HG03135 (cell line): ENCODE measurements around the gene EZH1.
A peak's percentile ranks its signal among the peaks of the same experiment; 100 is the strongest.

Experiments used
- ATAC-seq: cut with Tn5 transposase; IDR thresholded peaks from one replicate; pipeline ENCODE4 v1.9.1; 2021; ENCODE audit warnings: mild to moderate bottlenecking, moderate library complexity; ENCODE audit not compliant: unreplicated experiment

The EZH1 gene

DNA sequence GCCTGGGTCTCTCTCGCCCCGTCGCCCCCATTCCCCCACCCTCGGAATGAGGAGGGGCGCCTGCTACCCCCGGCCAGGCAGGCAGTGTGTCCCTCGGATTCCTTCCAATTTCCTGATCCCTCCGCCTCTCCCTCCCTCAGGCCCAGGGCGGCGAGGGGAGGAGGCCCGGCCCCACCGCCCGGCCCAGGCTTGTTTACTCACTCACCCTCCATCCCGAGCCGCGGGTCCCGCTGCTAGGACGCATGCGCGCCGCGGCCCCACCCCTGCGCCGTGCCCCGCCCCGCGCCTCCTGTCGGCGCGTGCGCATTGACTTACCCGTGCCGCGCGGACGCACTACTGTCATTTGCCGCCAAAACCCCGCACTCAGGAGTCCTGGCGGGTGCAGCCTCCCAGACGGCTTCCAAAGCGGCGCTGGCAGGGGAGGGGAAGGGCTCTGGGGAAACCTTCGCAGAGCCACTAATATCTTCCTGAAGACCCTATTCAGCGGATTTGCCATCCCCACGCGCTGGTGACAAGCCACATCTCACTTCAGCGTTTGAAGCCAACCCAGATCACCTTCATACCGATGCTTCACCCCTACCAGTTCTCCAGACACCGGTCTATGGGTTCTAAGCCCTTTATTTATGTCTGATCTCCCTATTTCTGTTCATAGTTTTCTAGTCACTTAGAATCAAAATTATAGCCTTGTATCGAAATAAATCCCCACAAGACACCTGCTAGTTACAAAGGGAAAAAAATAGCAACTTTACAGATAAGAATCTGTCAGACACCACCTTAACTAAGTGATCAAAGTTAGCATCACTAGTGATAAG lies at the start of gene EZH1:
EZH1 (minus strand) TSS at position 235 of the 812 bp plus-strand sequence. CDS start 16,099 bp downstream, outside the sequence.
- ATAC-seq, result peak; percentile 83

DNA sequence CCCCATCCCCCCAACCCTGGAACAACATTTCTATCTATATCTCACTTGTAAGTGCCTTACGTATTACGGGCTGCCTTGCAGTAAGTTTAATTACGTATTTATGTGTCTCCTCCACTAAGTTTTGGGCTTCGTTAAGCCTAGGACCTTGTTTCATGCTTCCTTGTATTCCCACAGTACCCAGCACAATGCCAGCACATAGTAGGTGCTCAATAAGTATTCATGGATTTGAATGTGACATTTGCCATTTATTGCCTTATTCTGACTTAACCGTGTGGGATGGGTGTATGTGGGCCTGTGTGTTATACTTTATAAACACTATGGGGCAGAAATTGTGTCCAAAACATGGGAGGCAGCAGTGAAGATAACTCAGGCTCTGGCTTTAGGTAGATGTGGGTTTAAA lies 47.7 kb upstream of the EZH1 start:
- ATAC-seq, result no peak

DNA sequence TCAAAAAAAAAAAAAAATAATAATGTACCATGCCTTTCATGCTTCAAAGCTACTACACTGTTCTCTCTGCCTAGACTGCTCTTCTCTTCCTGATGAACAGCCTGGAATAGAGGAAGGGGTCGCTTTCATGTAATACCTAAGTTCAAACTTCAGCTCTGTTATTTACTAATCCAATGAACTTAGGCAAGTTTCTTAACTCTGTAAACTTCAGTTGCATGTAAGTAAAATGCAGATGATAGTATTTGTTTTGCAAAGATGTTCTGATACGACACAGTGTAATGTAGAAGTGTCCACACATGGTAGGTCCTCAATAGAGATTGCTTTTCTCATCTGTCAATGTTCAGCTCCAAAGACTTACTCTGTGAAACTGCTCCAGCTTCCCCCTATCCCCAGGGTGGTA lies 47.1 kb upstream of the EZH1 start:
- ATAC-seq, result no peak

DNA sequence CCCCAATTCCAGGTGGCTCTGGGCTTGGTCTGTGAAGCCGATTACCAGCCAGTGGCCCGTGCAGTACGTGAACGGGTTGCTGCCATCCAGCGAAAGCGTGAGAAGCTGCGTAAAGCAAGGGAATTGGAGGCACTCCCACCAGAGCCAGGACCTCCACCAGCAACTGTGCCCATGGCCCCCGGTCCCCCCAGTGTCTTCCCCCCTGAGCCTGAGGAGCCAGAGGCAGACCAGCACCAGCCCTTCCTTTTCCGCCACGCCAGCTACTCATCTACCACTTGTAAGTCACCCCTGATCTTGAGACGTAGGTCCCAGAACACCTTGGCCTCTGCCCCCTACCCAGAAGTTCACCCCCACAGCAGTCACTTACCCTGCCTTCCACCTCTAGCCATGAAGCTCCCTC lies 42.4 kb upstream of the EZH1 start:
- no peak for ATAC-seq

DNA sequence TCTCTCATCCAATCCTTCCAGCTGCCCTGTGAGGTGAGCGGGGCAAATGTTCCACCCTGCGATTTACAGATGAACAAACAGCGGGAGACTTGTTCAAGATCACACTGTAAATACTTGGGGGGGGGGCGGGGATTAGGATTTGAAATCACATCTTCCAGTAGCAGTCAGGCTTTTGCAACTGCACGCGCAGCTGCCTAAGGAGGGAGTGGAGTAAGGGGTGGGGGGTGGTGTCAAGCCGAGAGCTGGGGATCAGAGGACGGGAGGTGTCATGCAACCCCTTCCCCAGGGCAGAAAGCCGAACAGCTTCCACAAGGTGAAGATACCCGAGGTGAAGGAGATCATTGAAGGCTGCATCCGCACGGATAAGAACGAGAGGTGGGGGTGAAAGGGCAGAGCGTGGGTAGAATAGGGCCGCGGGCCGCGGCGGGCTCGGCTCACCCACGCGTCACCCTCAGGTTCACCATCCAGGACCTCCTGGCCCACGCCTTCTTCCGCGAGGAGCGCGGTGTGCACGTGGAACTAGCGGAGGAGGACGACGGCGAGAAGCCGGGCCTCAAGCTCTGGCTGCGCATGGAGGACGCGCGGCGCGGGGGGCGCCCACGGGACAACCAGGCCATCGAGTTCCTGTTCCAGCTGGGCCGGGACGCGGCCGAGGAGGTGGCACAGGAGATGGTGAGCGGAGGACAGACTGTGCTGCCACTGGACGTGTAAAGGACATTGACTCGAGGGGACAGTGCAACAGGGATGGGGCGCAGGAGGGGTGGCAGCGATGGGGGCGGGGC lies 40.2 kb upstream of the EZH1 start:
- ATAC-seq, result no peak

DNA sequence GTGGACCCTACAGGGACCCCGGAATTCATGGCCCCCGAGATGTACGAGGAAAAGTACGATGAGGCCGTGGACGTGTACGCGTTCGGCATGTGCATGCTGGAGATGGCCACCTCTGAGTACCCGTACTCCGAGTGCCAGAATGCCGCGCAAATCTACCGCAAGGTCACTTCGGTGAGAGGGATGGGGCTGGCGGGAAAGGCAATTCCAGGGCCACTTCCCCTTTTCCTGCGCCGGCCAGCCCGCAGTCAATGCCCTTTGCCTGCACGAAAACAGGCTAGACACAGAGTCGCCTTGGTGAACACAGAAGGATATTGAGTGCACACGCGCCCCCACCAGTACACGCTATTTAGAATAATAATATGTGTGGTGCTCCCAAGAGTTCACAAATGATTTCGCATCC lies 39.6 kb upstream of the EZH1 start:
- no peak for ATAC-seq

DNA sequence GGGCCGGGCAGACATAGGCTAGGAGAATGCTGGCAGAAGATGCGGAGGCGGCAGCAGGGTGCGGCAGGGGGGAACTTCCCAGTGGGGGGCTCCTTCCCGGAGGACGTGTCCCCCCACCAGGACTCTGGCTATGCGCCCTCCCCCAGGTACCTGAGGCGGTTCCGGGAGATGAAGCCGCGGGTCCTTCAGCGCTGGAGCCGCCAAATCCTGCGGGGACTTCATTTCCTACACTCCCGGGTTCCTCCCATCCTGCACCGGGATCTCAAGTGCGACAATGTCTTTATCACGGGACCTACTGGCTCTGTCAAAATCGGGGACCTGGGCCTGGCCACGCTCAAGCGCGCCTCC lies 38.9 kb upstream of the EZH1 start:
- no peak for ATAC-seq

DNA sequence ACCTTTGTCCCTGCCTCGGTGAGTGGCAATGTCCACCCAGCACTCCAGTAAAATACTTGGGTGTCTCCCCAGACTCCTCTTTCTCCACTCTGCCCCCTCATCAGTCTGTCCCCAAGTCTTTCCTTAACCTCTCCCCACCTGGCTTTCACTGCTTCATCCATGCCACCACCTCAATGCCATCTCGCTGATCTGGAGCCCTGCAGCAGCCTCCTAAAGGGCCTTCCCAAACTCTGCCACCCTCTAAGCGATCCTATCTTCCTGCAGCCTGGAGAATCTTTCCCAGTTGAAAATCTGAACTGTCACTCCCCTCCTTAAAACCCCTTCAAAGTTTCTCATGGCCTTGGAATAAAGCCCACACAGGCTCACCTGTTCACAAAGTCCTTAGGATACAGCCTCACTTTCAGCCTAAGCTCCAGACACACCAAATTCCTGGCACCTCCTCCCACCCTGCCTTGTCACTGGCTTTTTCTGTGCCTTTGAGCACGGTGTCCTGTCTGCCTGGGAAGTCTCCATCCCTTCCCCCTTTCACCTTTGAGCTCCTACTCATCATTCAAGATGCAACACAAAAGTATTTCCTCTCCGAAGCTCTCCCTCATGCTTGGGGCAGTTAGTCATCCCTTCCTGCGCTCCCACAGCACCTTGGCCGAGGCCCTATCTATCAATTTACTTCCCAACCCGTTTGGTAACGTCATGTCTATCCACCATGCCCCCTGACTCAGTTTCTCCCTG lies 38.4 kb upstream of the EZH1 start:
- no peak for ATAC-seq

DNA sequence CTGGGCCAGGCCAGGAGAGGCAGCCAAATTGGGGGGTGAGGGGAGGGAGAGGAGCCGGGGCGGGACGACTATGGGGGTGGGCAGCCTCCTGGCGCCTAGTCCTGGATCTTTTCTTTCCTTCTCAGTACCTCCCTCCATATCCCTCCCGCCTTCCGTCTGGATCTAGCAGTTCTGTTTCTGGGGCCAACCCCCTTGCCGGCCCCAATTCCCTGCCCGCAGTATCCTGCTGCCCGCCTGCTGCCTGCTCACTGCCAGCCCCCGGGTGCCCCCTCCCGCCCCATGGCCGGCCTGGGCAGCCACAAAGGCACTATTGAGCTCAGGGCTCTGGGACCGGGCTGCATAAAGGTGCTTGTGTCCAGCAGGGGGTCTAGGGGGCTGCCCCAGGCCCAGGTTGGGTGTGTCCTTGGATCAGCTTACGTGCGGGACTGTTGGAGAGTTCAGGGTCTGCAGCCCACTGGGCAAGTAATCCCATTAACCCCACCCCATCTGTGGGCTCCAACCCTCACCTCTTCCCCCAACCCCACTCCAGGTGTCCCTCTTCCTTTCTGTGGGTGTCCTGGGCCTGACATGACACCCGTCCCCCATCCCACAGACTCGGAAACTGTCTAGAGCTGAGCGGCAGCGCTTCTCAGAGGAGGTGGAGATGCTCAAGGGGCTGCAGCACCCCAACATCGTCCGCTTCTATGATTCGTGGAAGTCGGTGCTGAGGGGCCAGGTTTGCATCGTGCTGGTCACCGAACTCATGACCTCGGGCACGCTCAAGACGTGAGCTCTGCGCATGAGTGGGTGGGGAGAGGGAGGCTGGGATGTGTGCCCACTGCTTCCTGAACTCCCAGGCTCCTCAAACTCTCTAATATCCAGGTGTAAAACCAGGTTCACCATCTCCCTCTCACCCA lies 37.6 kb upstream of the EZH1 start:
- no peak for ATAC-seq

DNA sequence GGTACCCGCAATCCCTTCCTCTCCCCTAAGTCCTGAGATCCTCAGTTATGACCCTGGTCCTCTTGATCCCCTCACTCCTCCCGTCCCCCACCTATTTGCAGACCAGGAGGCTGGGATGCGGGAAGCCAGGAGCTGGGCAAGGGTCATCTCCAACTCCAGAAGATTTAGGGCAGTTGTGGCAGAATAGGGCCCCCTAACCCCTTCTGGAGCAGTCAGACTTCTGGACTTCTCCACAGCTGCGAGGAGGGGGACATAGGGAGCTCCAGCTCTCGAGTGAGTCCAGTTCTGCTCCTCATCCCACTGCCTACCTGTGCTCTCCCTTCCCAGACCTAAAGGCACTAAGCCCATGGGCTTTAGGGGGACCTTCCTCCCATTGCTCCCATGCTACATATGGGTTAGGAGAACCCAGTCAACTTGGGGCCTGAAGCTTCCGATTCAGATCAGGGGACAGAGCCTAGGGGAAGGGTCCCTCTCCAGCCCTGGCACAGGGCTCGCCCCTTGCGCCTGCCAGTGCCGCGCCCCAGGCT lies 36.9 kb upstream of the EZH1 start:
- no peak for ATAC-seq

DNA sequence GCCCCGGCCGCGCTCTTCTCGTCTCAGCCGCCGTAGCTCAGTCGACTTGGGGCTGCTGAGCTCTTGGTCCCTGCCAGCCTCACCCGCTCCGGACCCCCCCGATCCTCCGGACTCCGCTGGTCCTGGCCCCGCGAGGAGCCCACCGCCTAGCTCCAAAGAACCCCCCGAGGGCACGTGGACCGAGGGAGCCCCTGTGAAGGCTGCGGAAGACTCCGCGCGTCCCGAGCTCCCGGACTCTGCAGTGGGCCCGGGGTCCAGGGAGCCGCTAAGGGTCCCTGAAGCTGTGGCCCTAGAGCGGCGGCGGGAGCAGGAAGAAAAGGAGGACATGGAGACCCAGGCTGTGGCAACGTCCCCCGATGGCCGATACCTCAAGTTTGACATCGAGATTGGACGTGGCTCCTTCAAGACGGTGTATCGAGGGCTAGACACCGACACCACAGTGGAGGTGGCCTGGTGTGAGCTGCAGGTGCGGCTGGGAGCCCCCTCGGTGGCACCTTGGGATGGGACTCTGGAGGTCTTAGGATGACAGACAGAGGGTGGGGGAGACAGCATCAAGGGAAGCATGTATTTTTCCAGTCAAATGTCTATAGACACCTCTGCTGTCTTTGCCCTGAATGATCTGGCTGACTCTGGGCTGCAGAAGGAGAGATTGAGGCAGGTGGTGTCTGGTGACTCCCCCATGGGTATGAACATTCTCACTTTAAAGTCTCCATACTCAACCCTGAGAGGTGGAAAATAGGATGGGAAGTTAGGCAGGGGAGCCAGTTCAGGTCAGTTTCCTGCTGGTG lies 36.2 kb upstream of the EZH1 start:
- ATAC-seq, result no peak

DNA sequence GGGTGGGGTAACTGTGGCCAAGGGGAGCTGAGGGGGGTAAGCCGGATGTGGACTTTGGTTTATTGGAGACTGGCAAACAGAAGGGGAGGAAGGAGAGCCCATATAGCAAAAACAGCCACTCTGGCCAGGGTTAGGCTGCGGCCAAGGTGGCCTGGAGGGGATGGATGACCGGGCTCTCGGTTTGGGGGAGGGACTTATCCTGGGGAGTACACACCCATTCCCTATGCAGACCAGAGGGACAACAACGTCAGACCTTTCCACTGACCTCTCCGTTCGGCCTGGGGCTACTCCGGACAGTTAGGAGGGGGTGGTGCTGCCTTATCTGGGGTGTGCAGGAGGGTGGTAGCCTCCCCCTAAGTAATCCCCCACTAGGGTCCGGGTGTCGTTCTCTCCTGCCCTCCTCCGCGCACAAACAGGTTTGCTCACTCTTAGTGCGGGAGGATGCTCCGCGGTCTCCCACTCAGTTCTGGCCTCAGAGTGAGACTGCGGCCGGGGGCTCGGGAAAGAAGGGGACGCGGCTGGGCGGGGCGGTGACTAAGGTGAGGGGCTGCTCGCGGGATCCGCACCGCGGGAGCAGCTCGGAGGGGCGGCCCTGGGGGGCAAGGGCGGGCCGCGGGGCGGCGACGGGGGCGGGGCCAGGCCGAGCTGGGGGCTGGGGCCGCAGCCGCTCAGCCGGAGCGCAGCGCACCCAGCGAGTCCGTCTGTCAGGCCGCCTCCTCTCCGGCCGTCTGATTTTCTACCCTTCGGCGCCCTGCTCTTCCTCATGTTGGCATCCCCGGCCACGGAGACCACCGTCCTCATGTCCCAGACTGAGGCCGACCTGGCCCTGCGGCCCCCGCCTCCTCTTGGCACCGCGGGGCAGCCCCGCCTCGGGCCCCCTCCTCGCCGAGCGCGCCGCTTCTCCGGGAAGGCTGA lies 35.4 kb upstream of the EZH1 start, which contains the start of gene WNK4:
WNK4 (plus strand) TSS at position 675 of the 915 bp plus-strand sequence; CDS start at position 764, 89 bp downstream.
- no peak for ATAC-seq

DNA sequence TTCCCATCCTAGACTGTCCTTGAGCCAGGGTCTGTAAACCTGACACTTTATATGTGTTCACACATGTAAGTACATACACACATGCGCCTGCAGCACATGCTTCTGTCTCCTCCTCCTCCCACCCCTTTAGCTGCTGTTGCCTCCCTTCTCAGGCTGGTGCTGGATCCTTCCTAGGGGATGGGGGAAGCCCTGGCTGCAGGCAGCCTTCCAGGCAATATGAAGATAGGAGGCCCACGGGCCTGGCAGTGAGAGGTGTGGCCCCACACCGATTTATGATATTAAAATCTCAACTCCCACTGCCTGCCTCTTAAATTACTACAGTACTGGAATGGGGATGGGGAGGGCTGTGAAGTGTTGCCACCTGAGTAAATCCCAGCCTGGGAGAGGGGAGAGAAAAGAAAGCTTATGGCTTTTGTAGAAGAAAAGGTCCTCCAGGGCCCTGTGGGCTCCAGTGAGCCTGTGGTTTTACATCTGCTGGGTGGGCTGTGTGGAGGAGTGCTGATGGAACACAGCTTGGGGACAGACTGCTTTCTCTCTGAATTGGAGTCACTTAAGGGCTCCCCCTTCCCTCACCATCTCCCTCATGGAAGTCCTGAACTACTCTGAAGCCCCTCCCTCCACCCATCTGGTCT lies 34.6 kb upstream of the EZH1 start:
- ATAC-seq, result no peak

DNA sequence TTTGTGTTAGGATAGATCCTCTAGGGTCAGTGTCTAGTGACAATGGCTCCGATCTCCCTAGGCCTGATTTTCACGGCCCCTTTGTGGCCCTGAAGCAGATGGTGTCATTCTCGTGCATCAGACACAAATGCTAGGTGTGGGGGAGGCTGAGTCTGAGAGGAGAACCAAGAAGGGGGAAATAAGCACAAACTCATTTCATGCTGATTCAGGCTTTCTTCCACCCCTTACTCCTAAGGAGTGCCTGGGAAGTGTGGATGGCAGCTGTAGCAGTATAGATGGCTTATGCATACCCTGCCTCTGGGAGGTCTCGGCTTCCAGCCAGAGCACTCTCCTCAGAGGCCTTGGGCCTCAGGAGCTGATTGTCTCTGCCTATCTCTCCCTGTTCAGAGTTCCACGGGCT lies 33.7 kb upstream of the EZH1 start:
- no peak for ATAC-seq

DNA sequence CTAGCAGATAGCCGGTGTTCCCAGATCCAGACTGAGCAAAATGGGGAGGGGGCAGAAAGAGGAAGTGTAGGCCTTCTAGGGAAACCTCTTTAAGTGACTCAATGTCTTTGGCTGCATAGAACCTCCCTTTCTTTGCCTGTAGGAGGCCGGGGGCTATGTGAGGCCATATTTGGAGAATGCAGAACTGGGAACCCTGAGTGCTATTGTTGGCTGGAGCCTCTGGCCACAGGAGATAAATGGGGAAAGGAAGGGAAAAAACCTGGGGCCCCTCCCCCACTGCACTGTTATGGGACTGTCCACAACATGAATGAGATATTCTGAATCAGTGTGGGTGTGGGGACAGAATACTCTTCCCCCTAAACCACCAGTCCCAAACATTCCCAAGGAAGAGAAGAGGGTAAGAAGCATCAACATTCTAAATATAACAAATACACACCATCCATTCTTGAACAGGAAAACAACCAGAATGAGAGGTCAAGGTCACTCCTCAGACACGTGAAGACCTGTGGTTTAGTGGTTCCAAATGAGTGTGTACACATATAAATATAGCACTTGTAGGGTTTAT lies 30.8 kb upstream of the EZH1 start:
- ATAC-seq, result no peak

DNA sequence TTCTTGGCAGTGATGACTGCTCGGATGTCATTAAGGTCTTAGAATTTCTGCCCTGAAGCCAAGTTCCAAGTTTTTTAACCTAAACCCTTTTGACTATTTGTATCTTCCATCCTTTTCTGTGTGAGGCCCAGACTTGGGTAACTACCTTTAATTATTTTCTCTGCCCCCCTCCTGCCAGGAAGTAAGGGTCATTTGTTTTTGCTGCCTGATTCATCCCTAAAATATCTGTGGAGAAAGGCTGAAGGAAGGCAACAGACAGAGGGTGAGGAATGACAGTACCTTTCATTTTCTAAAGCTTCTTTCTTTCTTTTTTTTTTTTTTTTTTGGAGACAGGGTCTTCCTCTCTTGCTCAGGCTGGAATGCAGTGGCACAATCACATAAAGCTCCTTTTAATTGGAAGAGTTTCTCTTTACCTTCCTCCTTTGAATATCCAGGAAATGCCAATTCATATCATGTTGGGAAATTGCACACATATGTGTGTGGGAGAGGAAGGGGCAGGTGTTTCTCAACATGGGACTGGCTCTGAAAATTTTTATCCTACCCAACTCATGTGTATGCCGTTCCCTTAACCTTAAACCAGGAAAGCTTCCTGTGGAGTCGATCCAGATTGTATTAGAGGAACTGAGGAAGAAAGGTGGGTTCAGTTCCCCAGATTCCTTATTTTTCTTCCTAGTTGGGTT lies 29.4 kb upstream of the EZH1 start:
- ATAC-seq, result no peak
